GM19328 (cell line): ENCODE measurements around the gene CRIM1.

Source experiments
- ATAC-seq: cut with Tn5 transposase; IDR thresholded peaks from one replicate; pipeline ENCODE4 v1.9.1; 2021; ENCODE audit warnings: mild to moderate bottlenecking, moderate library complexity; ENCODE audit not compliant: unreplicated experiment

The CRIM1 gene

GRCh38 chr2:36511858-36512603, 156.5 kb downstream of the CRIM1 start:
- ATAC-seq, result no peak

- ATAC-seq, result no peak
These were observed 157.1 kb downstream of the CRIM1 start for GRCh38 chr2:36512705-36513104.

GRCh38 chr2:36513661-36514060, 158.1 kb downstream of the CRIM1 start:
- ATAC-seq, result no peak

- ATAC-seq, result no peak
These were observed 160.0 kb downstream of the CRIM1 start for GRCh38 chr2:36515538-36515937.

GRCh38 chr2:36516136-36516870, 160.7 kb downstream of the CRIM1 start:
- ATAC-seq, result no peak

GRCh38 chr2:36520431-36520830, 164.9 kb downstream of the CRIM1 start:
- no peak for ATAC-seq

GRCh38 chr2:36523153-36523552, 167.6 kb downstream of the CRIM1 start:
- no peak for ATAC-seq

GRCh38 chr2:36525245-36525644, 169.7 kb downstream of the CRIM1 start:
- no peak for ATAC-seq

- ATAC-seq, result no peak
These were observed 170.6 kb downstream of the CRIM1 start for GRCh38 chr2:36526226-36526625.

- ATAC-seq, result no peak
These were observed 172.7 kb downstream of the CRIM1 start for GRCh38 chr2:36528274-36528673.

- ATAC-seq, result no peak
These were observed 173.3 kb downstream of the CRIM1 start for GRCh38 chr2:36528766-36529392.

GRCh38 chr2:36530178-36530982, 174.8 kb downstream of the CRIM1 start:
- ATAC-seq, result peak; percentile 77

- ATAC-seq, result no peak
These were observed 175.4 kb downstream of the CRIM1 start for GRCh38 chr2:36530983-36531354.

- no peak for ATAC-seq
These were observed 178.8 kb downstream of the CRIM1 start for GRCh38 chr2:36534275-36534799.

- ATAC-seq, result no peak
These were observed 179.5 kb downstream of the CRIM1 start for GRCh38 chr2:36535099-36535498.

- ATAC-seq, result no peak
These were observed 181.2 kb downstream of the CRIM1 start for GRCh38 chr2:36536776-36537175.

GRCh38 chr2:36538335-36538734, 182.8 kb downstream of the CRIM1 start:
- ATAC-seq, result no peak

- ATAC-seq, result peak; percentile 63
These were observed 184.1 kb downstream of the CRIM1 start for GRCh38 chr2:36539631-36540030.

- ATAC-seq, result no peak
These were observed 185.6 kb downstream of the CRIM1 start for GRCh38 chr2:36540986-36541754.
